GM12874 (cell line): ENCODE data around the gene HPS5.

Experiments used
- CTCF ChIP-seq: IDR thresholded peaks from 2 replicates; pipeline ENCODE4 v1.5.1; 2011; ENCODE audit warnings: low read depth, mild to moderate bottlenecking, control low read depth, low read length, moderate library complexity; ENCODE audit not compliant: insufficient read depth

HPS5 gene

GRCh38 chr11:18309691-18310090, 12.2 kb downstream of the HPS5 start:
- TF ChIP-seq CTCF = no peak

- TF ChIP-seq CTCF = no peak
Measured at GRCh38 chr11:18308242-18308641, 13.7 kb downstream of the HPS5 start.

GRCh38 chr11:18307461-18308139, 14.3 kb downstream of the HPS5 start:
- no peak for TF ChIP-seq CTCF

- TF ChIP-seq CTCF = no peak
Measured at GRCh38 chr11:18304745-18305144, 17.2 kb downstream of the HPS5 start.

- no peak for TF ChIP-seq CTCF
Measured at GRCh38 chr11:18299721-18300120, 22.2 kb downstream of the HPS5 start.

GRCh38 chr11:18295316-18295715, 26.6 kb downstream of the HPS5 start:
- TF ChIP-seq CTCF = no peak

- no peak for TF ChIP-seq CTCF
Measured at GRCh38 chr11:18294862-18295261, 27.1 kb downstream of the HPS5 start.
